Measurements from ENCODE around the gene ENTPD2. TPM values are rescaled to one million over a fixed set of nuclear protein-coding genes. Genes with fewer than 3 reads are reported as not detected.

Gene ENTPD2
- total and polyA plus RNA-seq, 10 of the 15 experiments (the other 5 are each of a cell fraction or from before 2014, with no cell fraction given), result 0.15 to 1.8 (median 0.65) TPM; not detected in 2

DNA sequence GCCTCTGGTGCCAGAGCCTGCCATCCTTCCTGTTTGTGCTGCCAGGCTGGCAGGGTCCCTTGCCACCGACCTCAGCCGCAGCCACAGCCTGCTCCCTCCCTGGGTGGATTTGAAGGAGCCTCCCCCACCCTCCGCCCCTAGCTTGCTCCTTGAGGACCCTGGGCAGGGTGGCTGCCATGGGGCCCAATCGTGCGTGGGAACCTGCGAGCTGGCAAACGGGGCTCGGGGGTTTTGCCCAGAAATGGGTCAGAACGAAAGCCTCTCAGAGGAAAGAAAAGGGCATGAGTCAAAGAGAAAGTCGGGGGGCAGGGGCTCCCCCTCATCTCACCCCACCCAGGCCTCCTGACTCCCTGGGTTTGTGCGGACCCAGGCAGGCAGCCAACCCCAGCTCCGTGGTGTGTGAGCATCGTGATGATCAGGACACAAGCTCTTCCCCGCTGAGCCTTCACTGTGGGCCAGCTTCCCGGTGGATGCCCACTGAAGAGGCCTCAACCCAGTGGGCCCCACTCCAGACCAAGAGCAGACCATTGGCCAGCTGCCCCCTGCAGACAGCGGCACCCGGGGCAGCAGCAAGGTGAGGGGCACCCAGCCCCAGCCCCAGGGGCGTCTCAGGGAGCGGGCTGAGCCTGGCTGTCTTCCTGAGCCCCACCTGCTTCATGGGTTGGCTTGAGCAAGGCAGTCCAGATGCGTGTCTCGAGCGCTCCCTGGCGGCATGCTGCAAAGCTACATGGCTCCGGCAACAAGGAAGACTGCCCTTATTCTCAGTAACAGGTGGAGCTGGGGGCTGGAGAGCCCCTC, 19.0 kb downstream of the ENTPD2 start (continued):
- TF ChIP-seq, protein P1, sequence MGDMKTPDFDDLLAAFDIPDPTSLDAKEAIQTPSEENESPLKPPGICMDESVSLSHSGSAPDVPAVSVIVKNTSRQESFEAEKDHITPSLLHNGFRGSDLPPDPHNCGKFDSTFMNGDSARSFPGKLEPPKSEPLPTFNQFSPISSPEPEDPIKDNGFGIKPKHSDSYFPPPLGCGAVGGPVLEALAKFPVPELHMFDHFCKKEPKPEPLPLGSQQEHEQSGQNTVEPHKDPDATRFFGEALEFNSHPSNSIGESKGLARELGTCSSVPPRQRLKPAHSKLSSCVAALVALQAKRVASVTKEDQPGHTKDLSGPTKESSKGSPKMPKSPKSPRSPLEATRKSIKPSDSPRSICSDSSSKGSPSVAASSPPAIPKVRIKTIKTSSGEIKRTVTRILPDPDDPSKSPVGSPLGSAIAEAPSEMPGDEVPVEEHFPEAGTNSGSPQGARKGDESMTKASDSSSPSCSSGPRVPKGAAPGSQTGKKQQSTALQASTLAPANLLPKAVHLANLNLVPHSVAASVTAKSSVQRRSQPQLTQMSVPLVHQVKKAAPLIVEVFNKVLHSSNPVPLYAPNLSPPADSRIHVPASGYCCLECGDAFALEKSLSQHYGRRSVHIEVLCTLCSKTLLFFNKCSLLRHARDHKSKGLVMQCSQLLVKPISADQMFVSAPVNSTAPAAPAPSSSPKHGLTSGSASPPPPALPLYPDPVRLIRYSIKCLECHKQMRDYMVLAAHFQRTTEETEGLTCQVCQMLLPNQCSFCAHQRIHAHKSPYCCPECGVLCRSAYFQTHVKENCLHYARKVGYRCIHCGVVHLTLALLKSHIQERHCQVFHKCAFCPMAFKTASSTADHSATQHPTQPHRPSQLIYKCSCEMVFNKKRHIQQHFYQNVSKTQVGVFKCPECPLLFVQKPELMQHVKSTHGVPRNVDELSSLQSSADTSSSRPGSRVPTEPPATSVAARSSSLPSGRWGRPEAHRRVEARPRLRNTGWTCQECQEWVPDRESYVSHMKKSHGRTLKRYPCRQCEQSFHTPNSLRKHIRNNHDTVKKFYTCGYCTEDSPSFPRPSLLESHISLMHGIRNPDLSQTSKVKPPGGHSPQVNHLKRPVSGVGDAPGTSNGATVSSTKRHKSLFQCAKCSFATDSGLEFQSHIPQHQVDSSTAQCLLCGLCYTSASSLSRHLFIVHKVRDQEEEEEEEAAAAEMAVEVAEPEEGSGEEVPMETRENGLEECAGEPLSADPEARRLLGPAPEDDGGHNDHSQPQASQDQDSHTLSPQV (IDR thresholded peaks at IDR 0.05), result no peak
- TF ChIP-seq, protein P2, sequence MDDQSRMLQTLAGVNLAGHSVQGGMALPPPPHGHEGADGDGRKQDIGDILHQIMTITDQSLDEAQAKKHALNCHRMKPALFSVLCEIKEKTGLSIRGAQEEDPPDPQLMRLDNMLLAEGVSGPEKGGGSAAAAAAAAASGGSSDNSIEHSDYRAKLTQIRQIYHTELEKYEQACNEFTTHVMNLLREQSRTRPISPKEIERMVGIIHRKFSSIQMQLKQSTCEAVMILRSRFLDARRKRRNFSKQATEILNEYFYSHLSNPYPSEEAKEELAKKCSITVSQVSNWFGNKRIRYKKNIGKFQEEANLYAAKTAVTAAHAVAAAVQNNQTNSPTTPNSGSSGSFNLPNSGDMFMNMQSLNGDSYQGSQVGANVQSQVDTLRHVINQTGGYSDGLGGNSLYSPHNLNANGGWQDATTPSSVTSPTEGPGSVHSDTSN (IDR thresholded peaks at IDR 0.05; ENCODE audit: insufficient replicate concordance, low read depth, low read length), result no peak
- no peak for TF ChIP-seq SIN3A (IDR thresholded peaks at IDR 0.05; ENCODE audit: low read depth, low read length)
- no peak for TF ChIP-seq NR2C1 (IDR thresholded peaks at IDR 0.05)
- TF ChIP-seq POLR2AphosphoS5 (IDR thresholded peaks at IDR 0.05; ENCODE audit: low read length), result no peak
- TF ChIP-seq MEF2A (IDR thresholded peaks at IDR 0.05; ENCODE audit: insufficient read depth, low read depth, low read length), result no peak
- no peak for TF ChIP-seq KDM1A (IDR thresholded peaks at IDR 0.05; ENCODE audit: borderline replicate concordance)
- peak; percentile 43; the same call in 1 of the 2 replicates for TF ChIP-seq RUNX3 (IDR thresholded peaks at IDR 0.05; ENCODE audit: low read length)
- TF ChIP-seq CHD4 (IDR thresholded peaks at IDR 0.05), result no peak
- TF ChIP-seq CBX3 (IDR thresholded peaks at IDR 0.05; ENCODE audit: borderline replicate concordance, low read depth), result no peak
- TF ChIP-seq ASH2L (IDR thresholded peaks at IDR 0.05; ENCODE audit: borderline replicate concordance, low read depth), result no peak
- TF ChIP-seq YY1 (IDR thresholded peaks at IDR 0.05; ENCODE audit: low read depth, low read length), result peak; percentile 81
- TF ChIP-seq JUNB (IDR thresholded peaks at IDR 0.05), result peak; percentile 88
- TF ChIP-seq, protein P3, sequence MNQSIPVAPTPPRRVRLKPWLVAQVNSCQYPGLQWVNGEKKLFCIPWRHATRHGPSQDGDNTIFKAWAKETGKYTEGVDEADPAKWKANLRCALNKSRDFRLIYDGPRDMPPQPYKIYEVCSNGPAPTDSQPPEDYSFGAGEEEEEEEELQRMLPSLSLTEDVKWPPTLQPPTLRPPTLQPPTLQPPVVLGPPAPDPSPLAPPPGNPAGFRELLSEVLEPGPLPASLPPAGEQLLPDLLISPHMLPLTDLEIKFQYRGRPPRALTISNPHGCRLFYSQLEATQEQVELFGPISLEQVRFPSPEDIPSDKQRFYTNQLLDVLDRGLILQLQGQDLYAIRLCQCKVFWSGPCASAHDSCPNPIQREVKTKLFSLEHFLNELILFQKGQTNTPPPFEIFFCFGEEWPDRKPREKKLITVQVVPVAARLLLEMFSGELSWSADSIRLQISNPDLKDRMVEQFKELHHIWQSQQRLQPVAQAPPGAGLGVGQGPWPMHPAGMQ (IDR thresholded peaks at IDR 0.05; ENCODE audit: borderline replicate concordance), result no peak
- no peak for TF ChIP-seq TBL1XR1 (IDR thresholded peaks at IDR 0.05; ENCODE audit: low read depth, low read length)
- TF ChIP-seq SIX5 (IDR thresholded peaks at IDR 0.05; ENCODE audit: low read depth, low read length, severe bottlenecking), result no peak
- TF ChIP-seq CBX5 (IDR thresholded peaks at IDR 0.05; ENCODE audit: low read depth), result no peak
- no peak for TF ChIP-seq HDAC6 (IDR thresholded peaks at IDR 0.05; ENCODE audit: unreplicated experiment)
- TF ChIP-seq ESRRA (IDR thresholded peaks at IDR 0.05; ENCODE audit: low read length), result no peak
- peak; percentile 54 for TF ChIP-seq RELA (IDR thresholded peaks at IDR 0.05; ENCODE audit: borderline replicate concordance, partially characterized antibody)
- TF ChIP-seq SMARCA5 (IDR thresholded peaks at IDR 0.05), result peak; percentile 86
- no peak for TF ChIP-seq STAT3 (IDR thresholded peaks at IDR 0.05; ENCODE audit: low read depth, low read length)
- no peak for TF ChIP-seq EZH2 (IDR thresholded peaks at IDR 0.05; ENCODE audit: borderline replicate concordance, control insufficient read depth, low read depth, low read length)
- TF ChIP-seq YBX1 (IDR thresholded peaks at IDR 0.05), result no peak
- peak; percentile 98 for TF ChIP-seq SMC3 (IDR thresholded peaks at IDR 0.05; ENCODE audit: borderline replicate concordance, low read length)
- no peak for TF ChIP-seq GABPA (IDR thresholded peaks at IDR 0.05; ENCODE audit: low read depth)
